HFFc6 (cell line): ENCODE data around the gene BLMH. TPM values are rescaled to one million over a fixed set of nuclear protein-coding genes. Genes with fewer than 3 reads are reported as not detected.

ENCODE experiments used
- DNase-seq: peaks from one replicate; pipeline ENCODE4 v3.0.0-alpha.2; 2018
- H3K27ac Mint-ChIP-seq: 2 replicates; pipeline ENCODE4 v1.8.0; 2020; ENCODE audit warnings: mild to moderate bottlenecking, mixed read lengths
- H3K27me3 Mint-ChIP-seq: 2 replicates; pipeline ENCODE4 v1.8.0; 2021; ENCODE audit warnings: mild to moderate bottlenecking, moderate library complexity, mixed read lengths; ENCODE audit not compliant: insufficient read depth
- H3K36me3 Mint-ChIP-seq: 2 replicates; pipeline ENCODE4 v1.8.0; 2021; ENCODE audit warnings: low read depth, mixed read lengths
- H3K4me1 Mint-ChIP-seq: 2 replicates; pipeline ENCODE4 v1.8.0; 2020; ENCODE audit warnings: low read depth, mixed read lengths
- H3K4me3 Mint-ChIP-seq: 2 replicates; pipeline ENCODE4 v1.8.0; 2020; ENCODE audit warnings: mild to moderate bottlenecking, moderate library complexity, mixed read lengths
- H3K9me3 Mint-ChIP-seq: 2 replicates; pipeline ENCODE4 v1.8.0; 2020; ENCODE audit warnings: mild to moderate bottlenecking, mixed read lengths
- total RNA-seq, 6 experiments: library from RNA; stranded (reverse); fragmentation: NEBNext Ultra II Directional; extraction: Animal tissue kit (Norgen Biotek cat#: 25700); gene quantifications; 2 replicates in 1 of 6; 3 replicates in 5 of 6; pipeline ENCODE4 v1.2.3, GENCODE V29; 2021
- TF ChIP-seq, protein P1 (sequence below): fragments of 200-600 bp; sonication (generic); IDR thresholded peaks from 2 replicates; pipeline ENCODE4 v1.5.0; 2021; ENCODE audit warnings: antibody characterized with exemption, mild to moderate bottlenecking

BLMH gene
- total RNA-seq, 6 experiments from 2014 or later = 20.0 to 24.6 (median 22.4) TPM

GRCh38 chr17:30308406-30308805 is 16.7 kb upstream of the BLMH start:
- Mint-ChIP-seq H3K36me3 (no peaks in the 10 kb centered on the region), H3K4me1 (no peaks in the 10 kb centered on the region), H3K27me3 (no peaks in the 10 kb centered on the region; the same call in 1 of the 2 replicates)

DNA sequence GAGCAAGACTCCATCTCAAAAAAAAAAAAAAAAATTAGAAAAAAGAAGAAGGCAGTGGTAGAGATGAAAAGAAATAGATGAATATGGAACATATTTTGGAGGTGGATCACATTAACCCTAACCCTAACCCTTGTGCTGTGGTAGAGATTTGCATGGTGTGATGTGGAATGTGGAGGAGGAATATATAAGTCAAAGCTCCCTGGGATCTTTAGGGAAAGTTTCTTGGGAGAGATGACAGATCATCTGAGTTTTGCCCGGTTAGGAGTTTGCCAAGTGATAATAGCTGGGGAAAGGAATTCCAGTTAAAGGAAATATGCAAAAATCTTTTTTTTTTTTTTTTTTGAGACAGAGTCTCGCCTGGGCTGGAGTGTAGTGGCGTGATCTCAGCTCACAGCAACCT is 13.0 kb upstream of the BLMH start:
- no peaks in the 10 kb centered on the region for H3K4me1 Mint-ChIP-seq
- H3K27ac Mint-ChIP-seq = no peak overlapping the region
- no peaks in the 10 kb centered on the region for H3K36me3 Mint-ChIP-seq
- DNase-seq = no peak
- H3K4me3 Mint-ChIP-seq = no peak overlapping the region
- peaks cover 8% of the 10 kb centered on the region for H3K9me3 Mint-ChIP-seq
- peaks cover 6% of the 10 kb centered on the region for H3K27me3 Mint-ChIP-seq
- TF ChIP-seq, protein P1, sequence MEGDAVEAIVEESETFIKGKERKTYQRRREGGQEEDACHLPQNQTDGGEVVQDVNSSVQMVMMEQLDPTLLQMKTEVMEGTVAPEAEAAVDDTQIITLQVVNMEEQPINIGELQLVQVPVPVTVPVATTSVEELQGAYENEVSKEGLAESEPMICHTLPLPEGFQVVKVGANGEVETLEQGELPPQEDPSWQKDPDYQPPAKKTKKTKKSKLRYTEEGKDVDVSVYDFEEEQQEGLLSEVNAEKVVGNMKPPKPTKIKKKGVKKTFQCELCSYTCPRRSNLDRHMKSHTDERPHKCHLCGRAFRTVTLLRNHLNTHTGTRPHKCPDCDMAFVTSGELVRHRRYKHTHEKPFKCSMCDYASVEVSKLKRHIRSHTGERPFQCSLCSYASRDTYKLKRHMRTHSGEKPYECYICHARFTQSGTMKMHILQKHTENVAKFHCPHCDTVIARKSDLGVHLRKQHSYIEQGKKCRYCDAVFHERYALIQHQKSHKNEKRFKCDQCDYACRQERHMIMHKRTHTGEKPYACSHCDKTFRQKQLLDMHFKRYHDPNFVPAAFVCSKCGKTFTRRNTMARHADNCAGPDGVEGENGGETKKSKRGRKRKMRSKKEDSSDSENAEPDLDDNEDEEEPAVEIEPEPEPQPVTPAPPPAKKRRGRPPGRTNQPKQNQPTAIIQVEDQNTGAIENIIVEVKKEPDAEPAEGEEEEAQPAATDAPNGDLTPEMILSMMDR = no peak

More at GRCh38 chr17:30308406-30308805, 16.7 kb upstream of the BLMH start:
- H3K4me3 Mint-ChIP-seq = no peak overlapping the region
- TF ChIP-seq, protein P1 = no peak
- no peaks in the 10 kb centered on the region for H3K9me3 Mint-ChIP-seq
- DNase-seq = no peak
- H3K27ac Mint-ChIP-seq = no peak overlapping the region

DNA sequence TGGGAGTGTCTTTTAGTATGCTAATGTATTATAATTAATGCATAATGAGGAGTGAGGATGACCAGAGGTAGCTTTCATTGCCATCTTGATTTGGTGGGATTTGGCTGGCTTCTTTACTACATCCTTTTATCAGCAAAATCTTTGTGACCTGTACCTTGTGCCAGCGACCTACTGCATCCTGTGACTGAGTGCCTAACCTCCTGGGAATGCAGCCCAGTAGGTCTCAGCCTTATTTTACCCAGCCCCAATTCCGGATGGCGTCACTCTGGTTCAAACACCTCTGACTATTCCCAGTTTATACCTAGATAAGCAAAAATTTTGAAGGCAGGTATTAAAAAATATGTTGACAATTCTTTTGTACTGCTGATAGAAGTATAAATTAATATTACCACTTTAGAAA is 10.5 kb upstream of the BLMH start:
- H3K27me3 Mint-ChIP-seq = peaks cover 6% of the 10 kb centered on the region
- peaks cover 9% of the 10 kb centered on the region for H3K9me3 Mint-ChIP-seq
- H3K27ac Mint-ChIP-seq = no peak overlapping the region
- H3K4me1 Mint-ChIP-seq = no peaks in the 10 kb centered on the region
- no peak for DNase-seq
- no peaks in the 10 kb centered on the region for H3K36me3 Mint-ChIP-seq
- TF ChIP-seq, protein P1 = no peak
- no peak overlapping the region for H3K4me3 Mint-ChIP-seq

DNA sequence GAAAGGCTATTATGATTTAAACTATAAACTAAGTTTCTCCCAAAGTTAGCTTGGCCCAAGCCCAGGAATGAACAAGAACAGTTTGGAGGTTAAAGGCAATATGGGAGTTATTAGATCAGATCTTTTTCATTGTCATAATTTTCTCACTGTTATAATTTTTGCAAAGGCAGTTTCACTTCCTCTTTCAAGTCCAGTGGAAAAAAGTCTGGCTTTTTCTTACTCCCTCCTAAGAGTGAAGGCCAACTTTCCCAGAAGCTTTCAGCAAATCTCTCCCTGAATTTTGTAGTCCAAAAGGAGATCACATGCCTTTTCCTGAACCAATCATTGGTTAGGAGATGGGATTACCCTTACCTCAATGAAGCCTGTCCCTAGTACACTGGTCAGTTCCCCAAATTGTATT is 9.1 kb upstream of the BLMH start:
- Mint-ChIP-seq H3K36me3 (no peaks in the 10 kb centered on the region), H3K27ac (no peak overlapping the region), H3K4me3 (no peak overlapping the region), H3K27me3 (peaks cover 6% of the 10 kb centered on the region), H3K4me1 (no peaks in the 10 kb centered on the region; the same call in 1 of the 2 replicates), H3K9me3 (peaks cover 9% of the 10 kb centered on the region)
- TF ChIP-seq, protein P1 = no peak
- DNase-seq = no peak

DNA sequence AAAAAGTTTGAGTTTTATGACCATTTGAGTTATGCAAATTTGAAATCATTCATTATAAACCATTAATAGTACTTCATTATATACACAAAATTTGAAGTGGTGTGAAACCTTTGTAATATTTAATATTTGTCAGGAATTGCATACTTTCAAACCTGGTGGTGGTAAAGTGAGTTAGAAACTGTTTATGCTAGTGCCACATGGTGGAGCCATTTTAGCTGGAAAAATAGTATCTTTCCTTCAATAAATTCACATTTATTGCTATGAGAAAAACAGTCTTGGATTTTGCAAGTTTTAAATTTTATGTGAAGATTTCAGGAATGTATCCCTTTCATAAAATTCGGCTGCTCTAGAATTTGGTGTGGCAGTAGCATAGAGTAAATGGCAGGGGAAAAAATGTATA is 7.3 kb upstream of the BLMH start:
- Mint-ChIP-seq H3K27me3 (peaks cover 6% of the 10 kb centered on the region), H3K36me3 (no peaks in the 10 kb centered on the region), H3K4me1 (no peaks in the 10 kb centered on the region; the same call in 1 of the 2 replicates), H3K27ac (no peak overlapping the region), H3K9me3 (peaks cover 9% of the 10 kb centered on the region), H3K4me3 (no peak overlapping the region)
- TF ChIP-seq, protein P1 = peak; percentile 76
- no peak for DNase-seq

- no peaks in the 10 kb centered on the region; the same call in 1 of the 2 replicates for H3K4me1 Mint-ChIP-seq
Observed at GRCh38 chr17:30297715-30298114, 6.0 kb upstream of the BLMH start.

More at GRCh38 chr17:30297715-30298114, 6.0 kb upstream of the BLMH start:
- Mint-ChIP-seq H3K4me3 (no peak overlapping the region), H3K9me3 (peaks cover 9% of the 10 kb centered on the region), H3K27ac (no peak overlapping the region), H3K27me3 (peaks cover 6% of the 10 kb centered on the region), H3K36me3 (no peaks in the 10 kb centered on the region)
- TF ChIP-seq, protein P1 = no peak
- no peak for DNase-seq
